ENCODE data around the gene FAM174C.
"Not testable (repeated sequence)": the region's sequence is repeated elsewhere in the genome, so short reads cannot be mapped to it uniquely, and the experiment has no call there.

Gene FAM174C

DNA sequence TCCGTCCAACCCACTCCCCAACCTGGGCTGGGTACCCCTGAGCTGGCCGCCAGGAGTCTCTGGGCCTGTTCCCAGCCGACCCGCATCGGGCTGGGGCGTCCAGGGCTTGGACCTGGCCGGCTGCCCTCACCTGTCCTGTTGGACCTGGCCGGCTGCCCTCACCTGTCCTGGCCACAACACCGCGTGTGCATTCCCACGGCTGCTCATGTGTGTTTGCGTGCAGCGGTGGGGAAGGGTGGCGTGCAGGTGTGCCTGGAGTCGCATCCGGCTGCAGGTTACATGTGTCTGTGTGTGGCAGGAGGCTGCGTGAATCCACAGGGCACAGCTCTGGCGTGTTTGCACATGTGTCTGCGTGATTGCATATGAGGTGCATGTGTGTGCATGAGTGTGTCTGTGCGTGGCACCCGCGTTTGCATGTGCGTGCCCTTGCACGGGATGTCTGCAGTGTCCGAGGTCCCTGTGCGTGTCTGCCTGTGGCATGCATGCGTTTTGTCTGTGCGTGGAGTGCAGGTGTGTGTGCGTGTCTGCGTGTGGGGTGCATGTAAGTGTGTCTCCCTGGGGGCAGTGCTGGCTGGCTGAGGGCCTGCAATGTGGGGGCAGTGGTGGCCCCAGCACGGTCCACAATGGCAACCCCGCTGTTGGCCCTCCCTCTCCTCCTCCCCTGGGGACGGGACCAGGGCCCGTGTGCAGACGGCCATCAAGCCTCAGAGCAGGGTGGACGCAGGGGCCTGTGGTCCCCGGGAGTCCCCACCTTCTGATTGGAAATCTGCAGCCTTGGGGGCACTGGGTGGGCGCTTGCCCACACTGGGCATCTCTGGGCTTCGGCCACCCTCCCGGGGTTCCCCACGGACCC lies 13.7 kb downstream of the FAM174C start:
- no peak for DNase-seq

DNA sequence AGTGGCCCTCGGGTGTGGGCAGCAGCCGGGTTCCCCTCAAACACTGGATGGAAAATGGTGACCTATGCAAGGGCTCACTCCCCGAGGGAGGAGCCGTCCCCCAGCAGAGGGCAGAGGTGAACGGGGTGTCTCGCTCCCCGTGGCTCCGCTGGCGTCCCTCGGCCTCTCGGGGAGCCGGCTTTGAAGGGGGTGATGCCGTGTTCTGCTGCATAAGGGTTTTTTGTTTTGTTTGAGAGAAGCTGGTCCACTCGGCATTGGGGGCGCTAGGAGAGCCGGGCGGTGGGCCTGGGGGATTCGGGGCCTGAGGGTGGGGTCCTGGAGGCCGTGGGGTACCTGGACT lies 14.3 kb downstream of the FAM174C start:
- no peak for DNase-seq

DNA sequence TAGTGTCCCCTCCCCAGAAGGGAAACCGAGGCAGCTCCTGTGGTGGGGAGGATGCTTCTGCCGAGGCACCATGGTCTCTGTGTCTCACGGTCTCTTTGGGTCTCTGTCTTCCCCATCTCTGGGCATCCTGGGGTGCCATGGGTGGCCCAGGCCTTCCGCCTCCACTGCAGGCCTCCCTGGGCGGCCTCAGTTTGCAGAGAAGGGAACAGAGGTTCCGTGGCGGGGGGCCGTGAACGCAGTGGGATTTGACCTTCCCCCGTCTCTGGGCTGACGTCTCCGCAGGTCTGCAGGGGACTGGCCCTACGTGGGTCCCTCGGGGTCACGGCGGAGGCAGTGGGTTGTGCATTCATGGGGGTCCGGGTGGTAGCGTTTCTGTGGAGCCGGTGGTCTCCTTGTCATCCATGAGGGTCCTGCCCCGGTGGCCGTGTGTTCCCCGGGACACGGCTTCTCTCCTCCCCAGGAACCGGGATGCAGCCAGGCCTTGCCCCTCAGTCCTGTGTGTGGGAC lies 14.9 kb downstream of the FAM174C start:
- DNase-seq: no peak

DNA sequence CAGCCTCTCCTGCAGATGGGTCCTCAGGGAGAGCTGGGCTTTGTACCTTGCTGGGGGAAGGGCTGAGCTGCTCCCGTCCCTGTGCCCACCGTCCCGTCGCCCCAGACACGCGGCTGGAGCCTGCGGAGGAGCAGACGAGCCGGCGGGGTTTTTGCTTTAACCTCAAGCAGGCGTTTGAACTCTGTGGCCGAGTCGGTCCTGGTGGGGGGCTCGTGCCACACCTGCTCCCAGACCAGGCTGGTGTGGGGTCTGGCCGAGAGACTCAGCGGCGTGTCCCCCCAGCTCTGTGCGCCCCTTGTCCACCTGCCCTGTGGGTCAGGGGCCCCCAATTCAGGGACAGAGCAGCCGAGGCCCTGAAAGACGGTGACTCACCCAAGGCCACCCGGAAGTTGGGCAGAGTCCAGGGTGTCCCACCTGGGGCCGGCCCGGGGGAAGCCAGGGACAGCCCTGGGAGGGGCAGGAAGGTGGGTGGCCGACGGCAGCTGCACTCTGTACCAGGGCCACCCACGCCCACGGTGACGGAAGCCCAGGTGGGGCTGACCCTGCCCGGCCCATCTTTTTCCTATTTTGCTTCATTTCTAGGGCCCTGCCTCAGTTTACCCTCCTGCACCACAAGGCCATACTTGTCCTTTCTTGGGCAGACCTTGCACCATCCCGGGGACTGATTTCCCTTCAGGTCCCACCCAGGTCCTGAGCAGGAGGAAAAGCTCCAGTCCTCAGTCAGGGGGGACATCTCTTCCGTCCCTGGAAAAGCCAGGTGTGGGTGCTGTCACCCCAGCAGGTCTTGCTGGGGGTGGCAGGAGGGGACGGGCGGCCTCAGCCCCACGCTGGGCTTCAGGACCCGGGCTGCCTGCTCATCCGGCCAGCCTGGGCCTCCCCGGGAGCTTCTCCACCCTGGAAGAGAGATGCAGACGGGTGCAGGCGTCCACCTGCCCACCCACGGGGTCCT lies 15.6 kb downstream of the FAM174C start:
- no peak for DNase-seq

DNA sequence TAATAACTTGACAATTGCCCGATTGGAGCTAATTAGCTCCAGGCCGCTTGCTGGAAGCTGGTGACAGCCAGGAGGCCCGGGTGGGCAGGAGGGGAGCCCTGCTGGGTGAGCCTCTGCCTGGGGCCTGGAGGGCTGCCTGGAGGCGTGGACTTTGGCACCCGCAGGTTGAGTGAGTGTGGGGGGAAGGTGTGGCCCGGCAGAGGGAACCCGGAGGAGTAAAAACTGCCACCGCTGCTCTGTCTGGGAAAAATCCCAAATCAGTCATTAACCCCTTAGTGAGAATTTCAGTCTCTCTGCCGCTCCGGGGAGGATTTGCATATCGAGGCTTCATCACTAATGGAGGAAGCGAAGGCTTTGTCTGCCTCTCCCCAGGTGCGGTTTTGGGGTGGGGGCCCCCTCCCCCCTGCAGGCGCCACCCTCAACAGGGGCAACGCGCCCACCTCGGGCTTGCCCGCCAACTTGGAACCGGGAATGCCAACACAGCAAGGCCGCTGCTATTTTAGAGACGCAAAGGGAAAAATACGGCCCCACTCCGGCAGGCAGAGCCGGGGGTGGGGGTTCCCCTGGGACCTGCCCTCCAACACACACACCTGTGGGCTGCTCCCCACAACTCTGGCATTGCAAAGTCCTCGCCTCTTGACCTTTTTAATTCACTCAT lies 16.6 kb downstream of the FAM174C start:
- no peak for DNase-seq

DNA sequence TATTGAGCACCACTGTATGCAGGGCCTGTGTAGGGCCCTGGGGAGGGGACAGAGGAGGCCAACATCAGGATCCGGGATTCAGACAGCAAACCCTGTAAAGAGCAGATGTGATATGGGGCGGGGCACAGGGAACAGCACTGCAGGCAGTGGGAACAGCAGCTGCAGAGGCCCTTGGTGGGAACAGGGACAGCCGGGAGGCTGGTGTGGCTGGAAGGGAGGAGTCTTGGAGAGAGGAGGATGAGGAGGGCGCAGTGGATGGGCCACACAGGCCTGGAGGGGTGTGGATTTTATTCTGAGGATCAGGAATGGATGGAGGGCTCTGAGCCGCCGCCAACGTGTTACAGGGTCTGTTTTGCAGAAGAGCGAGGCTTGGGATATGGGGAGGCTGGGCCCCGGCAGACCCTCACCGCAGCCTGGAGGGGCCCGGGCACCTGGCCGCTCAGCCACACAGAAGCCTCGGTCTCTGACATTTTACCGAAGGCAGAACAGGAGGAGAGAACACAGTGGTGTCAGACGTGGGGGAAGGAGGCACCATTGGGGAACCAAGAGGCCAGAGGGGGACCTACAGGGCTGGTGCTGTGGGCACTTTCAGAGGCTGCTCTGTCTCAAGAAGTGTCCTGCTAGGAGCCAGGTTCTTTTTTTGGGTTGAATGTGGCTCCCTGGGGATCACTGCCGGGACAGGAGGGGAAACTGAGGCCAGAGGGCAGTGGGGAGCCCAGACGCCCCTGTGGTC lies 17.3 kb downstream of the FAM174C start:
- no peak for DNase-seq

DNA sequence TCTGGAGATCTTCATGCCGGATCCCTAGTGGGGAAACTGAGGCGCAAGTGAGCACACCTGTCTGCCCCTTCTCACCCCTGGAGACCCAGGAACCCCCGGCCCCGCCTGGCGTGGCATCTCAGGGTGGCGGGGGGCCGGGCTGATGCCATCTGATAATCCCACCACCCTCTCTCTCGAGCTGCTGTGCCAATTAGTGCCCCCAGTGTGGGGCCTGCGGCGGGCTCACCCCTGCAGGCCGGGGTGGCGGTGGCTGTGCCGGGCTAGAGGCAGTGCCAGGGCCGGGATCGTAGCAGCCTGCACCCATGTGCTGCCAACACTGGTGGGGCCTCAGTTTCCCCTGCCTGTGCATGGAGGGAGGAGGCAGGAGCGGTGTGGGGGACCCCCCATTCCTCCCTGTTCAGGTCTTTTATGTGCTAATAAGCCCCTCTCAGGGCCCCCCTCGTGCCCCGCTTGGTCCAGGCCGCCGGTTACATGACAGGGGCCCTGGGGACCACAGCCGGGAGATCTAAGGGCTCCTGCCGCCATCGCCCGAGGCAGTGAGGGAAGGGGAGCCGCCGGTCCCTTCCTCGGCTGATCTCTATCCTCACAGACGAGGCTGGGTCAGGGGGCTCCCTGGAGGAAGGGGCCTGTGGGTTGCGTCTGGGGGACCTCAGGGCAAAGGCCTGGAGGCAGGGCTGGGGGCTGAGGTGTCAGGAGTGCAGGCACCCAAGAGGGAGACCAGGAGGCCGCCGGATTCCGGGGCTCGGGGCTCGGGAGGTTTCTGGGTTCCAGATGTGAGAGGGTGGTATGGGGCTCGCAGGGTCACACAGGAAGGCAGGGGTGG lies 18.7 kb downstream of the FAM174C start:
- DNase-seq: no peak

DNA sequence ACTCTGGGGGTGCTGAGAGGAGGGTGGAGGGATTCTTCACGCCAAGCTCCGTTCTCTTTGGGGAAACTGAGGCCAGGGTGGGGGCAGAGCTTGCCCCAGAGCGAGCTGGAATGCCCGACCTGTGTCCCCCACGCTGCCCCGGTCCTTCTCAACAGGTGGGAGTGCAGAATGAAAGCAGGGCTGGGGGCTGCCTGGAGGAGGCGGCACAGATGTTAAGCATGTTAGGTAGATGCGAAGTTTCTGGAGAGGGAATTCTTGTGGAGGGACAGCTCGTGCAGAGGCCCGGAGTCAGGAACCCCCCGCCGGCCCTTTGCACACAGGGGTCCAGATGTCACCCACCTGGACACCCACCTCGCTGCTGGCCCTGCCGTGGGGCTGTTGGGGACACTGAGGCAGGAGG lies 19.4 kb downstream of the FAM174C start:
- no peak for DNase-seq

DNA sequence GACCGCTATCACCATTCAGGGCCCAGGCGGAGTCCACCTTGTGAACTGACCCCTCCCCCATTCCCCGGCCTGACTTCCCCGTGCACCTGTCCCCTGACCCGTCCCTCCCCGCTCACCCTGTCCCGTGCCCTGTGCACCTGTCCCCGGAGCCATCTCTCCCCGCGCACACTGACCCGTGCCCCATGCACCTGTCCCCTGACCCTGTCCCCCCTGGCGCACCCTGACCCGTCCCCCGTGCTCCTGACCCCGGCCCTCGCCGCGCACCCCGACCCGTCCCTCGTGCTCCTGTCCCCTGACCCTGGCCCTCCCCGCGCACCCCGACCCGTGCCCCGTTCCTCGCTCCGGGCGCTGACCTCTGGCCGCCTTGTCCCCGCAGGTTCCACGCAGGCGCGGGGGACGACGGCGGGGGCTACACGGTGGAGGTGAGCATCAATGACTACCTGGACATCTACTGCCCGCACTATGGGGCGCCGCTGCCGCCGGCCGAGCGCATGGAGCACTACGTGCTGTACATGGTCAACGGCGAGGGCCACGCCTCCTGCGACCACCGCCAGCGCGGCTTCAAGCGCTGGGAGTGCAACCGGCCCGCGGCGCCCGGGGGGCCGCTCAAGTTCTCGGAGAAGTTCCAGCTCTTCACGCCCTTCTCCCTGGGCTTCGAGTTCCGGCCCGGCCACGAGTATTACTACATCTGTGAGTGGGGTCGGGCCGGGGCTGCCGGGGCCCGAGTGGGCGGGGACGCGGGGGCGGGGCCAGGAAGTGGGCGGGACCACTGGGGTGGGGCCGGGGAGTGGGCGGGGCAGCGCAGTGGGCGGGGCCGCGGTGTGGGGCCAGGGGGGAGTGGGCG lies 20.1 kb downstream of the FAM174C start:
- DNase-seq: no peak

DNA sequence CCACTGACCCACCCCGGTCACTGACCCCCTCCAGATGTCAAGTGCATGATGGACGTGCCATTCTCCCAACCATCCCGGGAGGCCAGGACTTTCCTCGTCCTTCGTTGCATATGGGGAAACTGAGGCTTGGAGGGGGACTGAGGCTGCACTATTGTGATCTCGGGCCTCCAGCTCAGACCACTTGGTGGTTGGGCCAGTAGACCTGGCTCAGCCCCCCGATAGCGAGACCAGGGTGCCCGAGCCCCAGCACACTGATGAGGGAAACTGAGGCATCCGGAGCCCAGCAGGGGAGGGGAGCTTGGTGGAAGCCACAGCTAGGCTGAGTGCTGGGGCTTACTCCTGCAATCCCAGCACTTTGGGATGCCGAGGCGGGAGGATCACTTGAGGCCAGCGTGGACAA lies 20.7 kb downstream of the FAM174C start:
- no peak for DNase-seq

DNA sequence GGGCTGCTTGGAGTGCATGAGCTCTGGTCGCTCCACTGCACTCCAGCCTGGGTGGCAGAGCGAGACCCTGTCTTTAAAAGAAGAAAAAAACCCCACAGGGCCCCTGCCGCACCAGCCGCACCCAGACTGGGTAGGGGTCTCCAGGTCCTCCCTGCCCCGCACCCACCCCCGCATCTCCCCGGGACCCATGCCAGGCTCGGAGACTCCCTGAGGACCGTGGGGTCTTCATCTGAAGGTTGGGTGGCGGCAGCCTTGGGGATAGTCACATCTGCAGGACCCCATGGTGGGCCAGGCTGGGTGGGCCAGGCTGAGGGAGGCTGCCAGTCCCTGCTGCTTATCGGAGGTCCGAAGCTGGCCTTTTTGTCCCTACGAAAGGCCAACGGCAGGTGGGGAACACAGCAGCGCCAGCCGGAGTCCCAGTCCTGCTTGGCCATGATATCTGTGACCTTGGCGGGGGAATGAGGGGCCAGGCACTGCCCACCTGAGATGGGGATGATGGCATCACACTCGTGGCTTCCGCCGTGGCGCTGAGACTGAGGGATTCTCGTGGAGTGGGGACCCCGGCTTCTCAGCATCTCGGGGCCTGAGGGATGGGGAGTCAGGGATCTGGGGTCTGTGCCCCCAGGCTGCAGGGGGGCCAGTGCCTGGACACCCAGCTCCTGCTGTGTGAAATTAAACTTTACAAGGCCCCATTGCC lies 21.4 kb downstream of the FAM174C start:
- no peak for DNase-seq

DNA sequence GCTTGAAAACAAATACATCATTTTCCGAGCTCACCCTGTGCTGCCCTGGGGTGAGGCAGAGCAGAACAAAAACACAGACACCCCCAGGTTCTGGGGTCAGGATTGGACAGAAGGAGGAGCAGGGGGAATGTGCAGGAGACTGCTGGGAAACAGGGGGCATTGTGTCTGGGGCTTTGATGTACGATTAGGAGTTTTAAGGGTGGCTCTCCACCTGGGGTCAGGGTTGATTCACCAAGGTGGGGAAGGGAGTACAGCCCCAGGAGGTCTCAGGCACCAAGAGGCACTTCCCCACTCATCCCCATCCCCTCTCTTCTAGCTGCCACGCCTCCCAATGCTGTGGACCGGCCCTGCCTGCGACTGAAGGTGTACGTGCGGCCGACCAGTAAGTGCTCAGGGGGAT lies 22.9 kb downstream of the FAM174C start:
- DNase-seq: no peak

DNA sequence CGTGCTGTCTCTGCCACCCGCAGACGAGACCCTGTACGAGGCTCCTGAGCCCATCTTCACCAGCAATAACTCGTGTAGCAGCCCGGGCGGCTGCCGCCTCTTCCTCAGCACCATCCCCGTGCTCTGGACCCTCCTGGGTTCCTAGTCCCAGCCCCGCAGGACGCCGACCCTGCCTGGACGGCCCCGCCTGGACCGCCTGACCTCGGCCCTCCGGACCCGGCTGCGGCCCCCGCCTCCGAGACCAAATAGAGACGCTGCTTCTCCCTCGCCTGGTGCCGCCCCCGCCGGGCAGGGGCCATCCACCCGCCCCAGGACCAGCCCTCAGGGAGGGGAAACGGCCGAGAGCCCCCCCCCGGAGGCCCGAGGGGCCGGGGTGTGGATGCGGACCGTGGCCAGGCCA lies 24.5 kb downstream of the FAM174C start:
- DNase-seq: no peak

DNA sequence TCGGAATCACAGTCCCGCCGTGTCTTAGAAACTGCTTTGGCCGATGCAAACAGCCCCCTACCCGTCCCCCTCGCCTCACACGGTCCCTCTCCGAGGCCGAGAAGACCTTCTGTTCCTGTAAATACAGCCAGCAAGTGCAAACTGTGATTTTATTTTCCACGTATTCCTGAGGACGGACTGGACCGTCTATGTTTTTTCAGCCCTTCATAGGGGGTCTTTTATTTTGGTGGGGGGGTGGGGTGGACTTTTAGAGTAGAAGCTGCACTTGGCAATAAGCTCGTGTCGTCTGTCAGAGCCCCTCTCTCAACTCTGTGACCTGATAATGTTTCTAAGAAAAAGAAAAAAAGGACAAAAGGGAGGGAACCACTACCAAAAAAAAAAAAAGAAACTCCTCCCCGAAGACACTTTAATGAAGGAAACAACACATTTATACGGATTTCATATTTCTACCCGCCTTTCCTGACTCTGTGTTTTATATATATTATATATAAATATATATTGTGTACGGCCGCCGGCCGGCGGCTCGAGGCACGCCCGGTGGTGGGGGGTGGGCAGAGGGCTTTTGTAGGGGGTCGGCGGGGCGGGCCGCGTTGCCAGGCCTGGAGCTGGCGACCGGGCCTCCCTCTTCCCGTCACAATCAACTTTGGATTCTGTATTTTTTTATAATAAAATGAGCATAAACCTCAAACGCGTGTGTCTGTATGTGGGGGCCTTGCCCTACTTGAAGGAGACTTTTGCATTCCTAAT lies 25.6 kb downstream of the FAM174C start:
- DNase-seq: no peak

DNA sequence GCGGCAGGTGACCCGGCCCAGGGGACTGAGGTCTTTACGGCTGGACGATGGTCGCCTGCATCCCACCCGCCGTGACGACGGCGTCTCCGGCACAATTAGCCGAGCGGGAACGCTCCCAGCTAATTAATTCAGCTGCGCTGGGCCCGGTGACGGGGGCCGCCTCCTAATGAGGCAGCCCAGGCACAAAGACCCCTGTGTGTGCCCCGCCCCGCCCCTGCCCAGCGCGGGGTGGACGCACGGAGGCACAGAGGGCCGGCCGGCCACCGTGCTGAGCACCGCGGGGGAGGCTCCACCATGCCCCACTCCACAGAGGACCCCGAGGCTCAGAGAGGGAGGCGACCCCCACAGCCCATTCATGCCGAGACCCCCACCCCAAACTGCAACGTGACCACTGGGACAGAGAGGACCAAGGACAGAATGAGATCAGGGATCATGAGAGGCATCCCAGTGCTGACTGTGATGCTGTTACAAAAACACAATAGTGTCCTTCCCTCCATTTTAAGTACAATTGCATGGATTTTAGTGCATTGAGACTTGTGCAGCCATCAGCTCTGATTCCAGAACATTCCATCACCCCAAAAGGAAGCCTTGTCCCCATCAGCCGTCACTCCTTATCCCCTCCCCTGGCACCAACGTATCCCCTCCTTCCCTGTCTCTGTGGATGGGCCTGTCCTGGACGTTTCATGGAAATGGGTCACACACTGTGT lies 27.4 kb downstream of the FAM174C start:
- DNase-seq: no peak

DNA sequence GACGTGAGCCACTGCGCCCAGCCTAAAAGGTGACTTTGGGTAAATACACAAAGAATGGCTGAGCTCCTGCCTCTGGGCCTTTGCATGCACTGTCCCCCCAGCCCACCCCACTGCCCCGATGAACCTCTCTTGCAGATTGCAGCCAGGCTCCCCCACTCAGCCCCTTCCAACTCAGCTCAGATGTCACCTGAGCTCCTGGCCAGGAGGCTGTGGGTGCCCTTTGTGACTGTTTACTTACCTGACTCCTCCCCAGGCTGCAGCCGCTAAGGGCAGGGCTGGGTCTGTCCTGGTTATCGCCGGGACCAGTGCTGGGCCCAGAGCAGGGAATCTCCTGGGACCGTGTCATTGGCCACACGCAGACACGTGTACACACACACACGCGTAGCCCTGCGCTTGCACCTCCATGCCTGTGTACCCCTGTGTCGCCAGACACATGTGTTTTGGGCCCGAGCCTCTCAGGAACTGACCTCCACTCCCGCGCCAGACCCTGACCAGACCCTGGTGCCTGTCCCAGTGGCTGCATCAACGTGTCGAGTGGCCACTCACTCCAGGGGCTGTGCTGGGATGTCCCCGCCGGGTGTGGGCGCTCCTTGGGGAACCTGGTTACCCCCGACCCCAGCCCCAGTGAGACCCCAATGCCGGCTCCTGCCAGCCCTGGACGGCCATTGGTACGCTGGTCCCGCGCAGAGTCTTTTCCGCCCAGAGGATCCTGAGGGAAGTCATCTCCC lies 29.0 kb downstream of the FAM174C start:
- DNase-seq: no peak

DNA sequence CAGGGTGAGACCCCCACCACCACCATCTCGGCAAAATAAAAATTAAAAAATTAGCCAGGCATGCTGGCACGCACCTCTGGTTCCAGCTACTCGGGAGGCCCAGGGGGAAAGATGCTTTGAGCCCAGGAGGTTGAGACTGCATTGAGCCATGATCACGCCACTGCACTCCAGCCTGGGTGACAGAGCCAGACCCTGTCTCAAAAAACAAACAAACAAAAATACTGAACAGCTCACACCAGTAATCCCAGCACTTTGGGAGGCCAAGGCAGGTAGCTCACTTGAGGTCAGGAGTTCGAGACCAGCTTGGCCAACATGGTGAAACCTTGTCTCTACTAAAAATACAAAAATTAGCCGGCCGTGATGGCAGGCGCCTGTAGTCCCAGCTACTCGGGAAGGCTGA lies 30.0 kb downstream of the FAM174C start:
- DNase-seq: not testable (repeated sequence)

DNA sequence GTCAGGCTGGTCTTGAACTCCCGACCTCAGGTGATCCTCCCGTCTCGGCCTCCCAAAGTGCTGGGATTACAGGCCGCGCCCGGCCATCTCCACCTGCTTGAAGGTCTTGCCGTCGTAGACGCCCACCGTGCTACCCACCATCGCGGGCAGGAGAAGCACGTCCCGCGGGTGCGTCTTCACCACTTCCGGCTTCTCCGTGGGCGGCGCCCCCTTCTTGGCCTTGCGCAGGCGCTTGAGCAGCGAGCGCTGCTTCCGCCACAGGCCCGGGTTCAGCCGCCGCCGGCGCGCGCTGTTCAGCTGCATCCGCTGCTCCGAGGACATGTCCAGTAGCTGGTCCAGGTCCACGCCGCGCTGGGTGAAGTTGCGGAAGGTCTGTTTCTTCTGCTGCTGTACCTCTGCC lies 32.0 kb downstream of the FAM174C start:
- DNase-seq: no peak

All from activated CD4-positive, CD25-positive, alpha-beta regulatory T cell treated with anti-CD3 and anti-CD28 coated beads, Interleukin-2, amount 50 U/mL, for 72 hours (primary cell).